Activated CD8-positive, alpha-beta memory T cell treated with anti-CD3 and anti-CD28 coated beads for 4 hours (primary cell): Measurements from ENCODE around the gene SP7.
"Not testable (repeated sequence)": the region's sequence is repeated elsewhere in the genome, so short reads cannot be mapped to it uniquely, and the experiment has no call there.

ENCODE experiments used
- DNase-seq, 2 donors: peaks; one replicate each; pipeline ENCODE4 v3.0.0-alpha.2; 2020; ENCODE audit warnings: low read depth in 2 of 2

SP7 gene

GRCh38 chr12:53346491-53346890 lies 10.3 kb upstream of the SP7 start:
- DNase-seq: no peak

- no peak for DNase-seq
These were observed 9.5 kb upstream of the SP7 start for GRCh38 chr12:53345486-53346188.

GRCh38 chr12:53344824-53345485 lies 8.8 kb upstream of the SP7 start:
- DNase-seq: peak; percentile 30 to 52

- DNase-seq: no peak
These were observed 8.3 kb upstream of the SP7 start for GRCh38 chr12:53344487-53344823.

- no peak for DNase-seq
These were observed 7.8 kb upstream of the SP7 start for GRCh38 chr12:53343969-53344368.

- DNase-seq: no peak
These were observed 7.3 kb upstream of the SP7 start for GRCh38 chr12:53343449-53343848.

GRCh38 chr12:53340398-53340797 lies 4.2 kb upstream of the SP7 start:
- no peak for DNase-seq

GRCh38 chr12:53338916-53339315 lies 2.8 kb upstream of the SP7 start:
- DNase-seq: no peak

- no peak for DNase-seq
These were observed 1.9 kb upstream of the SP7 start for GRCh38 chr12:53338017-53338416.

- no peak for DNase-seq
These were observed 1.3 kb downstream of the SP7 start for GRCh38 chr12:53334822-53335221.

GRCh38 chr12:53333845-53334244 lies 2.3 kb downstream of the SP7 start:
- no peak for DNase-seq

GRCh38 chr12:53333289-53333688 lies 2.9 kb downstream of the SP7 start:
- DNase-seq: no peak

- no peak for DNase-seq
These were observed 3.4 kb downstream of the SP7 start for GRCh38 chr12:53332744-53333143.

- not testable (repeated sequence) for DNase-seq
These were observed 3.8 kb downstream of the SP7 start for GRCh38 chr12:53332339-53332738.

GRCh38 chr12:53330671-53331070 lies 5.5 kb downstream of the SP7 start:
- DNase-seq: no peak

GRCh38 chr12:53328043-53328435 lies 8.1 kb downstream of the SP7 start:
- DNase-seq: no peak

GRCh38 chr12:53327435-53328042 lies 8.6 kb downstream of the SP7 start:
- DNase-seq: no peak

GRCh38 chr12:53326460-53327185 lies 9.5 kb downstream of the SP7 start:
- DNase-seq: no peak

- DNase-seq: peak in 1 of 2 donors; percentile 2
These were observed 10.6 kb downstream of the SP7 start for GRCh38 chr12:53325511-53326061.

- peak; percentile 71 to 75 for DNase-seq
These were observed 11.2 kb downstream of the SP7 start for GRCh38 chr12:53324779-53325510.

GRCh38 chr12:53324113-53324778 lies 11.9 kb downstream of the SP7 start:
- DNase-seq: peak; percentile 19 to 31
